H1 (cell line): ENCODE measurements around the gene ARHGEF12. TPM values are rescaled to one million over a fixed set of nuclear protein-coding genes. Genes with fewer than 3 reads are reported as not detected.

Experiments
- CTCF ChIA-PET: fragments of 300-600 bp; sonication (Branson Sonifier 250); formaldehyde crosslinking; loops from one replicate; lab custom pipeline; 2021; ENCODE audit not compliant: partially characterized antibody; lab: Charles Lee
- POLR2A ChIA-PET: fragments of 300-600 bp; sonication (Branson Sonifier 250); formaldehyde crosslinking; loops from one replicate; lab custom pipeline; 2021; ENCODE audit warnings: inconsistent platforms; ENCODE audit not compliant: partially characterized antibody; lab: Charles Lee
- DNase-seq, 2 experiments: peaks; one replicate each; pipeline versions ENCODE4 v3.0.0 to v3.0.0-alpha.2; 2010 to 2022; ENCODE audit warnings: low spot score in 2 of 2, low read depth in 1 of 2, mixed read lengths in 1 of 2
- FAIRE-seq: peaks from 2 replicates; lab custom pipeline; 2011; peaks lifted over from hg19 to GRCh38; lab: Jason Lieb, UNC
- H2AFZ ChIP-seq: 2 replicates; pipeline ENCODE4 v1.8.1; 2012; ENCODE audit warnings: low read length, inconsistent platforms
- H2AK5ac ChIP-seq: 2 replicates; pipeline ENCODE4 v1.6.1; 2013; ENCODE audit warnings: low read depth, low read length
- H2BK120ac ChIP-seq: replicated peaks from 2 replicates; pipeline ENCODE3; 2013; ENCODE audit warnings: low read depth, low read length, inconsistent platforms
- H2BK12ac ChIP-seq: 2 replicates; pipeline ENCODE4 v1.6.1; 2013; ENCODE audit warnings: low read depth, low read length
- H2BK15ac ChIP-seq: 2 replicates; pipeline ENCODE4 v1.6.1; 2013; ENCODE audit warnings: low read length
- H2BK20ac ChIP-seq: 2 replicates; pipeline ENCODE4 v1.6.1; 2013; ENCODE audit warnings: low read length
- H2BK5ac ChIP-seq: 2 replicates; pipeline ENCODE4 v1.6.1; 2013; ENCODE audit warnings: low read depth, low read length
- H3K14ac ChIP-seq: 2 replicates; pipeline ENCODE4 v1.6.1; 2013; ENCODE audit warnings: inconsistent platforms; ENCODE audit not compliant: insufficient read length
- H3K18ac ChIP-seq: 2 replicates; pipeline ENCODE4 v1.6.1; 2013; ENCODE audit warnings: low read length; ENCODE audit errors: extremely low read depth
- H3K23ac ChIP-seq: 2 replicates; pipeline ENCODE4 v1.6.1; 2013; ENCODE audit warnings: inconsistent platforms; ENCODE audit not compliant: insufficient read length
- H3K23me2 ChIP-seq: 2 replicates; pipeline ENCODE4 v1.6.1; 2013; ENCODE audit warnings: low read depth, low read length
- H3K27ac ChIP-seq: 2 replicates; pipeline ENCODE4 v1.6.1; 2011; ENCODE audit warnings: low read depth, low read length, inconsistent platforms
- H3K27me3 ChIP-seq, 4 experiments: replicated peaks in 1 of 4; 1 replicate in 1 of 4; 2 replicates in 3 of 4; pipeline versions ENCODE4 v1.6.1 to v1.8.1; 2011 to 2013; ENCODE audit warnings: low read length in 3 of 4, mild to moderate bottlenecking in 3 of 4, inconsistent platforms in 2 of 4, mixed read lengths in 2 of 4, moderate library complexity in 1 of 4; ENCODE audit not compliant: control insufficient read depth in 3 of 4, insufficient read depth in 3 of 4; ENCODE audit errors: extremely low read depth in 1 of 4
- H3K36me3 ChIP-seq, 4 experiments: 2 replicates each; pipeline versions ENCODE4 v1.6.1 to v1.8.1; 2011 to 2013; ENCODE audit warnings: mild to moderate bottlenecking in 4 of 4, low read length in 3 of 4, moderate library complexity in 2 of 4, control low read depth in 1 of 4, inconsistent platforms in 1 of 4; ENCODE audit not compliant: insufficient read depth in 4 of 4, control insufficient read depth in 2 of 4
- H3K4ac ChIP-seq: replicated peaks from 2 replicates; pipeline ENCODE3; 2013; ENCODE audit warnings: low read length, low read depth, mixed read lengths, inconsistent platforms; ENCODE audit not compliant: insufficient read length
- H3K4me1 ChIP-seq, 4 experiments: replicated peaks in 1 of 4; 1 replicate in 1 of 4; 2 replicates in 3 of 4; pipeline versions ENCODE4 v1.6.1 to v1.8.1; 2011 to 2013; ENCODE audit warnings: low read length in 3 of 4, inconsistent platforms in 2 of 4, mixed read lengths in 1 of 4; ENCODE audit not compliant: insufficient read depth in 4 of 4, control insufficient read depth in 3 of 4
- H3K4me2 ChIP-seq, 2 experiments: 2 replicates each; pipeline versions ENCODE4 v1.6.1 to v1.8.1; 2011 to 2013; ENCODE audit warnings: low read depth in 2 of 2, low read length in 2 of 2, control low read depth in 1 of 2, inconsistent platforms in 1 of 2, mild to moderate bottlenecking in 1 of 2; ENCODE audit not compliant: insufficient read depth in 1 of 2
- H3K4me3 ChIP-seq, 4 experiments: fragments of 200-600, 300-600 bp in 1 of 4; sonication (generic), shearing (Covaris generic), sonication (Bioruptor Twin) in 1 of 4; 2 replicates each; pipeline versions ENCODE4 v1.5.1 to v1.8.1; 2011 to 2016; ENCODE audit warnings: low read length in 4 of 4, low read depth in 3 of 4, control low read depth in 2 of 4, inconsistent platforms in 2 of 4, mild to moderate bottlenecking in 2 of 4, mixed read lengths in 1 of 4, moderate library complexity in 1 of 4; ENCODE audit not compliant: insufficient read depth in 2 of 4; ENCODE audit errors: extremely low read depth in 1 of 4
- H3K56ac ChIP-seq: replicated peaks from 2 replicates; pipeline ENCODE3; 2013; ENCODE audit warnings: low read depth, mild to moderate bottlenecking, mixed read lengths, low read length, inconsistent platforms; ENCODE audit not compliant: insufficient read length
- H3K79me1 ChIP-seq: 2 replicates; pipeline ENCODE4 v1.6.1; 2013; ENCODE audit warnings: low read depth, low read length, control low read depth
- H3K79me2 ChIP-seq, 2 experiments: 2 replicates each; pipeline versions ENCODE4 v1.6.1 to v1.8.1; 2012 to 2013; ENCODE audit warnings: low read length in 2 of 2, mild to moderate bottlenecking in 2 of 2, inconsistent platforms in 1 of 2; ENCODE audit not compliant: insufficient read depth in 2 of 2, control insufficient read depth in 1 of 2
- H3K9ac ChIP-seq, 4 experiments: replicated peaks in 1 of 4; 1 replicate in 1 of 4; 2 replicates in 3 of 4; pipeline versions ENCODE4 v1.6.1 to v1.8.1; 2011 to 2013; ENCODE audit warnings: low read depth in 3 of 4, low read length in 3 of 4, control low read depth in 2 of 4, mild to moderate bottlenecking in 2 of 4, moderate library complexity in 2 of 4, inconsistent platforms in 1 of 4; ENCODE audit errors: extremely low read depth in 1 of 4
- H3K9me3 ChIP-seq, 2 experiments: 2 replicates each; pipeline versions ENCODE4 v1.6.1 to v1.8.1; 2012 to 2013; ENCODE audit warnings: mild to moderate bottlenecking in 2 of 2, moderate library complexity in 2 of 2, control low read depth in 1 of 2, inconsistent platforms in 1 of 2, low read depth in 1 of 2, low read length in 1 of 2, mixed read lengths in 1 of 2; ENCODE audit not compliant: insufficient read depth in 2 of 2
- H4K20me1 ChIP-seq, 2 experiments: replicated peaks in 1 of 2; 2 replicates each; pipeline versions ENCODE3 to v1.8.1; 2011 to 2013; ENCODE audit warnings: inconsistent platforms in 2 of 2, low read length in 2 of 2, mild to moderate bottlenecking in 1 of 2; ENCODE audit not compliant: insufficient read depth in 2 of 2, control insufficient read depth in 1 of 2
- H4K5ac ChIP-seq: 2 replicates; pipeline ENCODE4 v1.6.1; 2013; ENCODE audit warnings: low read length, low read depth, mixed read lengths, inconsistent platforms; ENCODE audit not compliant: insufficient read length
- H4K8ac ChIP-seq: 2 replicates; pipeline ENCODE4 v1.8.0; 2013; ENCODE audit warnings: mild to moderate bottlenecking, moderate library complexity, low read length, inconsistent platforms; ENCODE audit not compliant: insufficient read depth; ENCODE audit errors: extremely low read depth
- H4K91ac ChIP-seq: replicated peaks from 2 replicates; pipeline ENCODE3; 2013; ENCODE audit warnings: low read length, mixed read lengths, inconsistent platforms; ENCODE audit not compliant: insufficient read length
- KDM1A ChIP-seq: fragments of 200-600, 300-600 bp; sonication (generic); IDR thresholded peaks from 2 replicates; pipeline ENCODE4 v1.7.1; 2016; ENCODE audit warnings: mild to moderate bottlenecking, low read length, borderline replicate concordance
- TEAD4 ChIP-seq: IDR thresholded peaks from 2 replicates; pipeline ENCODE4 v1.6.1; 2012; ENCODE audit warnings: low read depth, low read length, inconsistent platforms, mixed read lengths
- WGBS, 2 experiments: shearing (Covaris generic) in 1 of 2; methylation state at CpG; one replicate each; pipeline versions ENCODE4 v1.1.6 to v1.1.7; 2013 to 2015; ENCODE audit warnings: low lambda C conversion rate in 2 of 2, mixed read lengths in 2 of 2, inconsistent platforms in 1 of 2, low coverage in 1 of 2, missing lambda C conversion rate in 1 of 2; ENCODE audit not compliant: insufficient replicate concordance in 2 of 2, insufficient coverage in 1 of 2, insufficient read length in 1 of 2; ENCODE audit errors: extremely low coverage in 1 of 2, missing lambda C conversion rate in 1 of 2; 5-methylcytosine and 5-hydroxymethylcytosine counted together
- polyA plus RNA-seq, 7 experiments: library from polyadenylated mRNA; depleted of rRNA in 3 of 7; stranded (reverse) in 5 of 7; unstranded in 2 of 7; fragments of >200 nt in 5 of 7; fragments of 200-250 nt in 2 of 7; gene quantifications; 1 replicate in 5 of 7; 2 replicates in 1 of 7; 4 replicates in 1 of 7; pipeline versions ENCODE4 v1.2.1 to v1.2.3, GENCODE V29; 2011 to 2013; ENCODE audit warnings: missing spikeins in 2 of 7, mixed read lengths in 2 of 7
- total RNA-seq: library from RNA; stranded (reverse); fragmentation: NEBNext Ultra II Directional; extraction: Animal tissue kit (Norgen Biotek cat#: 25700); gene quantifications from 2 replicates; pipeline ENCODE4 v1.2.1, GENCODE V29; 2021

Gene ARHGEF12
- total and polyA plus RNA-seq, 2 of the 8 experiments (the other 6 are each of a cell fraction or from before 2014, with no cell fraction given): 5.1 to 33.7 TPM

- H3K56ac ChIP-seq: no peak overlapping the region
- no peaks in the 10 kb centered on the region for H3K23me2 ChIP-seq
- no peaks in the 10 kb centered on the region for H4K20me1 ChIP-seq
- H3K4ac ChIP-seq: no peak overlapping the region
- no peak overlapping the region for H3K27ac ChIP-seq
- no peak overlapping the region for H2AK5ac ChIP-seq
- no peak overlapping the region for H3K4me3 ChIP-seq
- H4K91ac ChIP-seq: no peak overlapping the region
- no peak overlapping the region for H3K4me2 ChIP-seq
- H2BK120ac ChIP-seq: no peak overlapping the region
- H4K5ac ChIP-seq: no peak overlapping the region
- TF ChIP-seq TEAD4: no peak
- TF ChIP-seq KDM1A: no peak
- H2BK20ac ChIP-seq: no peak overlapping the region
- no peak overlapping the region for H3K23ac ChIP-seq
- H4K8ac ChIP-seq: no peak overlapping the region
- peaks cover 0 to 2% (median 0%) of the 10 kb centered on the region in 4 experiments; a peak in 1 of 7 replicates for H3K4me1 ChIP-seq
- H3K79me1 ChIP-seq: no peaks in the 10 kb centered on the region
- no peak overlapping the region for H2BK12ac ChIP-seq
- no peak for DNase-seq
- H2BK15ac ChIP-seq: no peak overlapping the region
- no peak overlapping the region for H3K9ac ChIP-seq
- no peak overlapping the region for H2BK5ac ChIP-seq
- no peak overlapping the region for H2AFZ ChIP-seq
- H3K79me2 ChIP-seq: no peaks in the 10 kb centered on the region
- H3K9me3 ChIP-seq: no peaks in the 10 kb centered on the region
- no peak overlapping the region for H3K14ac ChIP-seq
- ChIA-PET POLR2A (no interaction called here), CTCF (interaction anchor here (0.6 to 1.1 kb wide), 3 partner anchors 11 to 155 kb away, joined by 3 read pairs; no protein-coding TSS in a partner anchor)
- WGBS, 2 experiments: 71% methylated on average over 1 of the region's 1 CpG; no CpG with 5 or more reads in 1 of the 2 experiments
- H3K18ac ChIP-seq: no peak overlapping the region
- FAIRE-seq: no peak
- peaks cover 0 to 7% (median 3%) of the 10 kb centered on the region in 4 experiments; a peak in 4 of 8 replicates for H3K36me3 ChIP-seq
- no peaks in the 10 kb centered on the region for H3K27me3 ChIP-seq
These were observed 153.6 kb downstream of the ARHGEF12 start for GRCh38 chr11:120489799-120490198.
